ENCODE results near the gene EVA1A.

EVA1A gene

DNA sequence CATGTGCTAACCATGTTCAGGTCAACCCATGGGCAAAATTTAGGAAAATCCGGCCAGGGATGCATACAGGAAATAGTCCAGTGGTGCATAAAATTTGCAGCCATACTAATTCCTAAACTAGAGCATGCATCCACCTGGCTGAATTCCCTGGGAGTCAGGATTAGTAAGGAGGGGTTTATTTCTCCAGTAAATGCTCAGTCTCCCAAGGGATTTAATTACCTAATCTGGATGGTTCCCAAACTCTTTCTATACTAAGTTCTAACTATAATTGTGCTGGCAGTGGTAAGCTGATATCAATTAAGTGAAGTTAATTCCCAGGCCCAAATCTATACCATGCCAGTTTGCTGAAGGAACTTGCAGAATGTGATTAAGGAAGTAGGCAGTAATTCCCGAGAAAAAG lies 26.2 kb upstream of the EVA1A start:
- no peaks in the 10 kb centered on the region for H3K9me3 ChIP-seq (ENCODE audit: control insufficient read depth, insufficient read depth, low read length)
- no peaks in the 10 kb centered on the region for H3K4me1 ChIP-seq (ENCODE audit: control insufficient read depth, insufficient read depth, low read length)
- H3K36me3 ChIP-seq (ENCODE audit: control insufficient read depth, insufficient read depth, low read length), result no peaks in the 10 kb centered on the region
- no peaks in the 10 kb centered on the region for H3K27me3 ChIP-seq (ENCODE audit: control insufficient read depth, insufficient read depth, low read length)
- no peak overlapping the region for H3K9ac ChIP-seq (ENCODE audit: low read depth, low read length)
- H3K4me3 ChIP-seq (ENCODE audit: low read depth, low read length), result no peak overlapping the region

DNA sequence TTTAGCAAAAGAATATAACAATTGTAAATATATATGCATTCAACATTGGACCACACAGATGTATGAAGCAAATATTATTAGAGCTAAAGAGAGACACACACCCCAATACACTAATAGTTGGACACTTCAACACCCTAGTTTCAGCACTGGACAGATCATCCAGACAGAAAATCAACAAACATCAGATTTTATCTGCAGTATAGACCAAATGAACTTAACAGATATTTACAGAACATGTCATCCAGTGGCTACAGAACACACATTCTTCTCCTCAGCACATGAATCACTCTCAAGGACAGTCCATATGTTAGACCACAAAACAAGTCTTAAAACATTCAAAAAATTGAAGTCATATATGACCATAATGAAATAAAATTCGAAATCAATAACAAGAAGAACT lies 22.1 kb upstream of the EVA1A start:
- H3K27me3 ChIP-seq (ENCODE audit: control insufficient read depth, insufficient read depth, low read length), result no peaks in the 10 kb centered on the region
- no peak overlapping the region for H3K4me3 ChIP-seq (ENCODE audit: low read depth, low read length)
- H3K9ac ChIP-seq (ENCODE audit: low read depth, low read length), result no peak overlapping the region
- H3K36me3 ChIP-seq (ENCODE audit: control insufficient read depth, insufficient read depth, low read length), result no peaks in the 10 kb centered on the region
- no peaks in the 10 kb centered on the region for H3K9me3 ChIP-seq (ENCODE audit: control insufficient read depth, insufficient read depth, low read length)
- H3K4me1 ChIP-seq (ENCODE audit: control insufficient read depth, insufficient read depth, low read length), result no peaks in the 10 kb centered on the region

DNA sequence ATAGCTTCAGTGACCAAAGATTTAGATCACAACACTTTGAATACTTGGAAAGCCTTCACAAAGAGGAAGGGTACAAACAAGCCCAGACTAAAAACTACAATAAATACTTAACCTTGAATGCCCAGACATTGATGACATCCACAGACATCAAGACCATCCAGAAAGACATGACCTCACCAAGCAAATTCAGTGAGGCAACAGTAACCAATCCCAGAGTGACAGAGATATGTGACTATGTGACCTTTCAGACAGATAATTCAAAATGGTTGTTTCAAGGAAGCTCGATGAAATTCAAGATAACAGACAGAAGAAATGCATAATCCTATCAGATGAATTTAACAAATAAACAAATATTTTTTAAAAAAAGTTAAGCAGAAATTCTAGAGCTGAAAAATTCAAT lies 19.9 kb upstream of the EVA1A start:
- Histone ChIP-seq H3K4me1 (ENCODE audit: control insufficient read depth, insufficient read depth, low read length) (no peaks in the 10 kb centered on the region), H3K36me3 (ENCODE audit: control insufficient read depth, insufficient read depth, low read length) (no peaks in the 10 kb centered on the region), H3K27me3 (ENCODE audit: control insufficient read depth, insufficient read depth, low read length) (no peaks in the 10 kb centered on the region), H3K4me3 (ENCODE audit: low read depth, low read length) (no peak overlapping the region), H3K9me3 (ENCODE audit: control insufficient read depth, insufficient read depth, low read length) (no peaks in the 10 kb centered on the region), H3K9ac (ENCODE audit: low read depth, low read length) (no peak overlapping the region)

DNA sequence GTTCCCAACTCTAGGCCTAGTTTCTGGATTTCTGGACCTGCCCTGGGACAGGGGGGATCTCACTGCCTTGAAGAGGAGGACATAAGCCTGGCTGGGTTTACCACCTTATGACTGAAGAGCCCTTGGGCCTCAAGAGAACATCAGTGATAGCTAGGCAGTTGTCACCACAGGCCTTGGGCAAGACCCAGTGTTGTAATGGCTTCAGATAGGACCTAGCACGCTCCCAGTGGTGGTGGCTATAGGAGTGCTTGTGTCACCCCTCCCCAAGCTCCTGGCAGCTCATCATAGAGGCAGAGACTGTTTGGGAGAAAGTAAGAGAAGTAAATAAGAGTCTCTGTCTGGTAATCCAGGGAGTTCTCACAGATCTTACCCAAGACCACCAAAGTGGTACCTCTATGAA lies 19.4 kb upstream of the EVA1A start:
- H3K36me3 ChIP-seq (ENCODE audit: control insufficient read depth, insufficient read depth, low read length), result no peaks in the 10 kb centered on the region
- H3K4me3 ChIP-seq (ENCODE audit: low read depth, low read length), result no peak overlapping the region
- H3K27me3 ChIP-seq (ENCODE audit: control insufficient read depth, insufficient read depth, low read length), result no peaks in the 10 kb centered on the region
- no peaks in the 10 kb centered on the region for H3K4me1 ChIP-seq (ENCODE audit: control insufficient read depth, insufficient read depth, low read length)
- no peaks in the 10 kb centered on the region for H3K9me3 ChIP-seq (ENCODE audit: control insufficient read depth, insufficient read depth, low read length)
- H3K9ac ChIP-seq (ENCODE audit: low read depth, low read length), result no peak overlapping the region

DNA sequence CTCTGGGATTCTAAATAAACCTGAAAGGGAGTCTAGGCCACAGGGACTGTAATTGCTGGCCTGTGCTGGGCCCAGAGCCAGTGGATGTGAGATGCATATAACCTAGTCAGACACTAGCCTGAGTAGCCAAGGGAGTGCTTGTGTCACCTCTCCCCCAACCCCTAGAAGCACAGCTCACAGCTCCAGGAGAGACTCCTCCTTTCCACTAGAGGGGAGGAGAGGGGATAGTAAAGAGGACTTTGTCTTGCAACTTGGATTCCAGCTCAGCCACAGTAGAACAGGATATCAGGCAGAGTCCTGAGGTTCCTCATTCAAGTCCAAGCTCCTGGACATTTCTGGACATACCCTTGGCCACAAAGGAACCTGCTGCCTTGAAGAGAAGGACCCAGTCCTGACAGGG lies 18.4 kb upstream of the EVA1A start:
- H3K9me3 ChIP-seq (ENCODE audit: control insufficient read depth, insufficient read depth, low read length), result no peaks in the 10 kb centered on the region
- H3K36me3 ChIP-seq (ENCODE audit: control insufficient read depth, insufficient read depth, low read length), result no peaks in the 10 kb centered on the region
- no peak overlapping the region for H3K9ac ChIP-seq (ENCODE audit: low read depth, low read length)
- H3K27me3 ChIP-seq (ENCODE audit: control insufficient read depth, insufficient read depth, low read length), result no peaks in the 10 kb centered on the region
- H3K4me3 ChIP-seq (ENCODE audit: low read depth, low read length), result no peak overlapping the region
- H3K4me1 ChIP-seq (ENCODE audit: control insufficient read depth, insufficient read depth, low read length), result no peaks in the 10 kb centered on the region

DNA sequence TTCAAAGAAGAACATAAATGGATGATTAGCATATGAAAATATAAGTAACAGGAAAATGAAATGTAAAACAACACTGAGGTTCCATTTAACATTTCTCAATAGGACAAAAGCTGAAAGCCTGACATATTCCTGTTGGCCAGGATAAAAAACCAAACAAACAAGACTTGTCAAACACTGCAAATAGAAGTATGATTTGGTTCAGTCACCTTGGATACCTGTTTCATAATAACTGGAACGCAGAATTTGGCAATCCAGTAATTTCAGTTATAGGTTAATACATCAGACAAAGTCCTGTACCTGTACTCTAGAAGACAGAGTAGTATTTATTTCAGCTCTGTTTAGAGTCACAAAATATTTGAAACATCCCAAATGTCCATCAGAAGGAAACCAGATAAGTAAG lies 16.5 kb upstream of the EVA1A start:
- Histone ChIP-seq H3K27me3 (ENCODE audit: control insufficient read depth, insufficient read depth, low read length) (no peaks in the 10 kb centered on the region), H3K9me3 (ENCODE audit: control insufficient read depth, insufficient read depth, low read length) (no peaks in the 10 kb centered on the region), H3K4me3 (ENCODE audit: low read depth, low read length) (no peak overlapping the region), H3K36me3 (ENCODE audit: control insufficient read depth, insufficient read depth, low read length) (no peaks in the 10 kb centered on the region), H3K9ac (ENCODE audit: low read depth, low read length) (no peak overlapping the region), H3K4me1 (ENCODE audit: control insufficient read depth, insufficient read depth, low read length) (no peaks in the 10 kb centered on the region)

DNA sequence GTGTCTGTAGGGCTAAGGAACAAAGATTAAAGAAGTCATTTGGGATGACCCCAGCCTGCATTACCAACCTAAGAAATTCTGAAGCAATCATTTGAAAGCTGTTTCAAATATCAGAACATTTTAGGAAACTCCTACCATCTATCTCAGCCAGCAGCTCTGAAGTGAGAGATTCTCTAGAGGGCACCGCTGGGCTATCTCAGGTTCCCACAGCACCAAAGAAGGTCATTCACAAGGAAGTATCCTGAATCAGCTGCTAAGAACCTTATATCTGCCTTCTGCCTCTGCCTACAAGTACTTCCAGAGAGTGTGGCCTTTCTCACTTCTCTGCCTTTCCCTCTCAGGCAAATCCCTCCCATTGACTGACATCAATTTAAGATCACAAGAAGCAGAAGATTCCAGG lies 13.4 kb upstream of the EVA1A start:
- H3K9ac ChIP-seq (ENCODE audit: low read depth, low read length), result no peak overlapping the region
- no peaks in the 10 kb centered on the region for H3K27me3 ChIP-seq (ENCODE audit: control insufficient read depth, insufficient read depth, low read length)
- no peaks in the 10 kb centered on the region for H3K36me3 ChIP-seq (ENCODE audit: control insufficient read depth, insufficient read depth, low read length)
- H3K4me1 ChIP-seq (ENCODE audit: control insufficient read depth, insufficient read depth, low read length), result no peaks in the 10 kb centered on the region
- no peak overlapping the region for H3K4me3 ChIP-seq (ENCODE audit: low read depth, low read length)
- no peaks in the 10 kb centered on the region for H3K9me3 ChIP-seq (ENCODE audit: control insufficient read depth, insufficient read depth, low read length)

DNA sequence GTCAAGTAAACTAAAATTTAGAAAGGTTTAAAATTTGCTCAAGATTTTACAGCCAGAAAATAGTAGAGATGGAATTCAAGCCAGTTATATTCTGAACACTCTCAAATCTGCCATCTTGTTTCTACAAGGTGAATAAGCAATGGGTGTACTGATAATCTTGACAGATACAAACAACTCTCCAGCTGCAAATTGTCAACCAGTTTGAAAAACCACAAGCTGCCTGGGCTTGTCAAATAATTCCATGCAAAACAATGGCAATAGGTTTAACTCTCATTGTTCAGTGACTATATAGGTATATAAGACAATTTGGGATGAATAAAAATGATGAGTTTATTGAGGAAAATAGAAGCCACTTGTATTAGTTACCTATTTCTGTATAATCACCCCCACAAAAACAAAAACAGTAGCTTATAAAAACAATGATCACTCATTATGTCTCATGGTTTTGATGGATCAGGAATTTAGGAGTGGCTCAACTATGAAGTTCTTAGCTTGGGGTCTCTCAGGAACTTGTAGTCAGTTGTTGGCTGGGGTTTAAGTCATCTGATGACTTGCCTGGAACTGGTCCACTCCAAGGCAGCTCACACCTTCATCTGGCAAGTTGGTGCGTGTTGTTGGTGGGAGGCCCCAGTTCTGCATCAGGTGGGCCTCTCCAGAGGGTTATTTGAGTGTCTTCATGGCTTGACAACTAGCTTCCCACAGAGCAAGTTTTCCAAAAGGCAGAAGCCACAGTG lies 12.6 kb upstream of the EVA1A start:
- H3K4me1 ChIP-seq (ENCODE audit: control insufficient read depth, insufficient read depth, low read length), result no peaks in the 10 kb centered on the region
- no peaks in the 10 kb centered on the region for H3K36me3 ChIP-seq (ENCODE audit: control insufficient read depth, insufficient read depth, low read length)
- H3K9me3 ChIP-seq (ENCODE audit: control insufficient read depth, insufficient read depth, low read length), result no peaks in the 10 kb centered on the region
- no peaks in the 10 kb centered on the region for H3K27me3 ChIP-seq (ENCODE audit: control insufficient read depth, insufficient read depth, low read length)
- H3K4me3 ChIP-seq (ENCODE audit: low read depth, low read length), result no peak overlapping the region
- no peak overlapping the region for H3K9ac ChIP-seq (ENCODE audit: low read depth, low read length)

DNA sequence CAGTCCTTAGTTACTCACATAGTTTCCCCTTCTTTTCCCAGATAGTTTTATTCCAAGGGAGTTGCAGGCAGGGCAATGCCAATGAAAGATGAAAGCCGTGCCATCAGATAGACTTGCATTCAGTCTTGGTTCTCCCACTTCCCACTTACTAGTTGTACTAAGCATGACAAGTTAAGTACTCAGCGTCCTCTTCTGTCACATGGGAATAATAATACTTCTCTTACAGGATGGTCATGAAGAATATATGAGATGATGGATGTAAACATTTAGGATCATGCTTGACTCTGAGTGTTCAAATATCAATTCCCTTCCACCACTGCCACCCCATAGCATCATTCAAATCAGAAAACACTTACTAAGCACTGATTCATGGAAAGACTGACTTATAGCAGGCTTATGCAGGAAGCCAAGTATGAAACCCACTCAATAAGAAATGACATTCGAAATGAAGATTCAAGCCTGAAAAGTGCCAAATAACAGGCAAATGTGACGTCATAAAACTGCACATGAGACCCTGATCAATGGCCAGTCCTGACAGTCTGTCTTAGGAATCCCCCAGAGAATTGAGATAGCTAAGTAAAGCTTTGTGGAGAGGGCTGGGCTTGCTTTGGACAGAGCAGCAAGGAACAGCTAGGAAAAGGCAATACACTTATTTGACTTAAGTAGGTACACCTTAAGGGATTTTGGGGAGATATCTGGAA lies 11.1 kb upstream of the EVA1A start:
- Histone ChIP-seq H3K9ac (ENCODE audit: low read depth, low read length) (no peak overlapping the region), H3K36me3 (ENCODE audit: control insufficient read depth, insufficient read depth, low read length) (no peaks in the 10 kb centered on the region), H3K4me1 (ENCODE audit: control insufficient read depth, insufficient read depth, low read length) (no peaks in the 10 kb centered on the region), H3K9me3 (ENCODE audit: control insufficient read depth, insufficient read depth, low read length) (no peaks in the 10 kb centered on the region), H3K27me3 (ENCODE audit: control insufficient read depth, insufficient read depth, low read length) (no peaks in the 10 kb centered on the region), H3K4me3 (ENCODE audit: low read depth, low read length) (no peak overlapping the region)

DNA sequence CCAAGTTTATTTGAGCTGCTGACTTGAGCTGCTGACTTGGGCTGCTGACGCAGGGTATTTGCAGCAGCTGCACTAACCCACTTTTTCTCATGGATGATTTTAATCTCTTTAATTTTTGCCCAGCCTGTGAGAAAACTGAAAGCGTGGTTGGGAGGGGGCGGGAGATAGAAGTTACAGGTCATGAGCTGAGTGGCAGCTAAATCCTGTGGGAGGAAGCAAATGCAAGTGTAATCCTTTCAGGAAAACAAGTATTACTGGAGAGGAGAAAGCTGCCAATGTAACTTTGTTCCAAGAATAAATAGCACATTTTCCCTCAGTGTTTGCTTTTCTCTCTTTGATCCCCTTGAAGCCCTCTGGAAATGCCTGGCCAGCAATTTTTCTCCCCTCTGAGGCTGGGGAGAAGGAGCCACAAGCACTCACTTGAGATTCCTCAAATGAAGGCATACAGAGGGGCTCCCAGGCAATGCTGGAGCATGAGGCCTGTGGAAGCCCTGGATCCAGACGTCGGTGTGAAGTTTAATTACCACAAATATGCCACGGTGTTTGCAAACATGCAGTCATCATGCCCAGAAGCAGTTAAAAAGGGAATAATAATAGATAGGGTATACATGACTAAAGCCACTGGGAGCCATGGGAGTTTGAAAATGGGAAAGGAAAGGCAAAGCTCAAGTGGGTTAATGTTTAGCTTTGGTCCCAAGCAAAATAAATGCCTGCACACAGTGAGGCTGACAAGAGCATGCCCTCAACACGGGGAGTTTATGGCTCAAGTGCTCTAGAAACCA lies 10.4 kb upstream of the EVA1A start:
- no peaks in the 10 kb centered on the region for H3K36me3 ChIP-seq (ENCODE audit: control insufficient read depth, insufficient read depth, low read length)
- no peak overlapping the region for H3K4me3 ChIP-seq (ENCODE audit: low read depth, low read length)
- H3K9me3 ChIP-seq (ENCODE audit: control insufficient read depth, insufficient read depth, low read length), result no peaks in the 10 kb centered on the region
- no peaks in the 10 kb centered on the region for H3K27me3 ChIP-seq (ENCODE audit: control insufficient read depth, insufficient read depth, low read length)
- H3K9ac ChIP-seq (ENCODE audit: low read depth, low read length), result no peak overlapping the region
- no peaks in the 10 kb centered on the region for H3K4me1 ChIP-seq (ENCODE audit: control insufficient read depth, insufficient read depth, low read length)

DNA sequence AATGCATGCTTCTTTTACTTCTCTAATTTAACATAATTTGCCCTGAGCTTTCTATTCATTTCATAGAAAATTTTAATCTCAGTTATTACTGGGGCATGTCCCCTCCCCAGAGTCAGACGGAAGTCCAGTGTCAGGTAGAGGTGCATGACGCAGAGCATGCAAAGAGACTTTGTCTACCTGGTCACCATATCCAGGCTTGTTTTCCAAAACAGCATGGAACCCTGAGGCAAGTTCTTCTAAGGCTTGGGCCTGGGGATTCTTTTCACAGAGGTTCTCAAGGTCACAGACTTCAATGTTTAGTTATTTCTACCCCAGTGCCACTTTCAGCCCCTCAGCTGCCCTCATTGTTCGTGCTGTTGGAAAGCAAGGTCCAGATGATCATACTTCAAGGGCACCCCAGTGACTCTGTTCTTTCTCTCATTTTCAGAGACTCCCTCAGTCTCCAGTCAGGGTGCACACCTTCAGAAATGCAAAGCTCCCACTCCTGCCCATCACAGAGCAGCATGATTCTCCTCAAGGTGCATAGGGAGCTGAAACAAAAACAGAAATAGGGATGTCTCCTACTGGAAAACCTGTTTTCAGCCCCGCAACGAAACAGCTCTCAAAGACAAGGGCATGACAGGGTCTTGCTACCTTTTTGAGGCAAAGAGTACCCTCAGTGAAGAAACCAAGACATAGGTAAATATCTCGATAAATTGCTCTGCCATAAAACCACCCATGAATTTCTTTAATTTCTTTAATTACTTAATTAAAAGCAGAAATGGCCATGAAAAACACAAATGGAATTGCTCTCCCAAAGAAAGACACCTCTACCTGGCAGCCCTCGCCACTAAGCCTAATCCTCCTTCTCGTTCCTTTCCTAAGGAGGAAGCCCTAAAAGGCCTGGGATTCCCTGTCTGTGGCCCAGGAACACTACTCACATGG lies 9.5 kb upstream of the EVA1A start:
- Histone ChIP-seq H3K27me3 (ENCODE audit: control insufficient read depth, insufficient read depth, low read length) (no peaks in the 10 kb centered on the region), H3K4me1 (ENCODE audit: control insufficient read depth, insufficient read depth, low read length) (no peaks in the 10 kb centered on the region), H3K9me3 (ENCODE audit: control insufficient read depth, insufficient read depth, low read length) (no peaks in the 10 kb centered on the region), H3K4me3 (ENCODE audit: low read depth, low read length) (no peak overlapping the region), H3K36me3 (ENCODE audit: control insufficient read depth, insufficient read depth, low read length) (no peaks in the 10 kb centered on the region), H3K9ac (ENCODE audit: low read depth, low read length) (no peak overlapping the region)
